Trophoblast cell (in vitro differentiated cells and primary cell): ENCODE measurements around the gene IL24.

ENCODE experiments used
- DNase-seq, 2 donors: peaks; one replicate each; pipeline ENCODE4 v3.0.0-alpha.2; 2016
- H2AFZ ChIP-seq: 2 replicates; pipeline ENCODE4 v1.6.1; 2013; ENCODE audit warnings: low read length, moderate library complexity, mild to moderate bottlenecking; ENCODE audit not compliant: insufficient read depth, poor library complexity
- H2AK5ac ChIP-seq: 2 replicates; pipeline ENCODE4 v1.6.1; 2013; ENCODE audit warnings: mild to moderate bottlenecking, low read length
- H2BK120ac ChIP-seq: 2 replicates; pipeline ENCODE4 v1.6.1; 2013; ENCODE audit warnings: low read length, mild to moderate bottlenecking, moderate library complexity; ENCODE audit not compliant: insufficient read depth, poor library complexity
- H2BK12ac ChIP-seq: 2 replicates; pipeline ENCODE4 v1.6.1; 2013; ENCODE audit warnings: mild to moderate bottlenecking, low read length, moderate library complexity
- H2BK5ac ChIP-seq: 2 replicates; pipeline ENCODE4 v1.6.1; 2013; ENCODE audit warnings: low read length, low read depth, moderate library complexity, mild to moderate bottlenecking; ENCODE audit not compliant: poor library complexity
- H3K14ac ChIP-seq: 2 replicates; pipeline ENCODE4 v1.6.1; 2013; ENCODE audit warnings: mild to moderate bottlenecking, low read length
- H3K18ac ChIP-seq: 2 replicates; pipeline ENCODE4 v1.6.1; 2013; ENCODE audit warnings: mild to moderate bottlenecking, low read length
- H3K23ac ChIP-seq: 2 replicates; pipeline ENCODE4 v1.6.1; 2013; ENCODE audit warnings: low read length
- H3K27ac ChIP-seq: 2 replicates; pipeline ENCODE4 v1.5.1; 2013; ENCODE audit warnings: low read depth, mild to moderate bottlenecking, inconsistent platforms, low read length, moderate library complexity
- H3K27me3 ChIP-seq: 2 replicates; pipeline ENCODE4 v1.6.1; 2013; ENCODE audit warnings: inconsistent platforms, mild to moderate bottlenecking, low read length, moderate library complexity; ENCODE audit not compliant: insufficient read depth
- H3K36me3 ChIP-seq, 2 experiments: 1 replicate in 1 of 2; 2 replicates in 1 of 2; pipeline ENCODE4 v1.6.1; 2013; ENCODE audit warnings: low read length in 2 of 2, mild to moderate bottlenecking in 2 of 2, moderate library complexity in 1 of 2; ENCODE audit not compliant: insufficient read depth in 2 of 2, control insufficient read depth in 1 of 2
- H3K4ac ChIP-seq: 2 replicates; pipeline ENCODE4 v1.6.1; 2013; ENCODE audit warnings: low read depth, mild to moderate bottlenecking, low read length, moderate library complexity
- H3K4me1 ChIP-seq, 2 experiments: 1 replicate in 1 of 2; 2 replicates in 1 of 2; pipeline ENCODE4 v1.6.1; 2013; ENCODE audit warnings: low read length in 2 of 2, mild to moderate bottlenecking in 2 of 2, moderate library complexity in 1 of 2; ENCODE audit not compliant: insufficient read depth in 2 of 2, control insufficient read depth in 1 of 2
- H3K4me2 ChIP-seq: 2 replicates; pipeline ENCODE4 v1.6.1; 2013; ENCODE audit warnings: inconsistent platforms, mild to moderate bottlenecking, low read length, moderate library complexity
- H3K4me3 ChIP-seq: 2 replicates; pipeline ENCODE4 v1.5.1; 2013; ENCODE audit warnings: mild to moderate bottlenecking, low read depth, low read length, inconsistent platforms
- H3K79me1 ChIP-seq: one replicate; pipeline ENCODE4 v1.6.1; 2013; ENCODE audit warnings: low read length
- H3K79me2 ChIP-seq: 2 replicates; pipeline ENCODE4 v1.6.1; 2013; ENCODE audit warnings: low read length, mild to moderate bottlenecking; ENCODE audit not compliant: control insufficient read depth, insufficient read depth, poor library complexity
- H3K9ac ChIP-seq: 2 replicates; pipeline ENCODE4 v1.6.1; 2013; ENCODE audit warnings: mild to moderate bottlenecking, low read length
- H3K9me3 ChIP-seq: 2 replicates; pipeline ENCODE4 v1.6.1; 2013; ENCODE audit warnings: low read depth, mild to moderate bottlenecking, control low read depth, inconsistent platforms, low read length; ENCODE audit not compliant: insufficient read depth
- H4K12ac ChIP-seq: 2 replicates; pipeline ENCODE4 v1.6.1; 2013; ENCODE audit warnings: low read depth, mild to moderate bottlenecking, low read length, moderate library complexity
- H4K8ac ChIP-seq: 2 replicates; pipeline ENCODE4 v1.6.1; 2013; ENCODE audit warnings: low read depth, mild to moderate bottlenecking, low read length, moderate library complexity
- H4K91ac ChIP-seq: one replicate; pipeline ENCODE4 v1.6.1; 2013; ENCODE audit warnings: low read depth, mild to moderate bottlenecking, low read length, moderate library complexity
- WGBS: extraction: QIAGEN DNeasy Blood & Tissue Kit; methylation state at CpG from one replicate; pipeline ENCODE4 v1.1.7; 2013; ENCODE audit warnings: missing lambda C conversion rate; ENCODE audit not compliant: insufficient read length, insufficient coverage; ENCODE audit errors: extremely low coverage; 5-methylcytosine and 5-hydroxymethylcytosine counted together

The IL24 gene

DNA sequence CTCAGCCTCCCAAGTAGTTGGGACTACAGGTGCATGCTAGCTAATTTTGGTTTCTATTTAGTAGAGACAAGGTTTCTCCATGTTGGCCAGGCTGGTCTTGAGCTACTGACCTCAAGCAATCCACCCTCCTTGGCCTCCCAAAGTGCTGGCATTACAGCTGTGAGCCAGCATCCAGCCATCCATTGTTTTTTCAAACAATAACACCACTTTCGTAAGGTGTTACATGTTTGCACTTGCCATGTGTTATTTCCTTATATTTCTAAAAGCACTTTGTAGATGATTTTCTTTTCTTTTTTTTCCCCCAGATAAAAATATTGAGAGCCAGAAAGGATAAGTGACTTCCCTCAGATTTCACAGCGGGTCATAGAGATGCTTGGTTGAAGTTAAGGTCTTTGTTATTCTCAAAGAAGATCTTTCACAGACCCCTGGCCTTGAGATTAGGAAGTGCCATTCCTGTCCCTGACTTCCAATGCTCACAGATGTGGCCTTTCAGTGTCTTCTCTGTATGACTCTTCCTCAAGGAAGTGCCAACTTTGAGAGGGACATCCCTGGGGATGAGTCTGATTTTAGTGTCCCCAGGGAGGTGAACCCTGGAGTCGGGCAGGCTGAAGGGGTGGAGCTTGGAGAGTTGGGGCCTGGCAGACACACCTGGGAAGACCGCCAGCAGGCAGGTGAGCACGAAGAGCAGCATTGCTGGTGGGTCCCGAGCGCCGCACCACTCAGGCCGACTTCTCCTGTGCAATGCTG is 42.8 kb downstream of the IL24 start:
- Histone ChIP-seq H2AFZ (no peak overlapping the region), H4K91ac (no peak overlapping the region), H3K27ac (no peak overlapping the region), H3K23ac (no peak overlapping the region), H3K36me3 (no peaks in the 10 kb centered on the region), H3K79me1 (no peaks in the 10 kb centered on the region), H3K18ac (no peak overlapping the region), H3K9ac (no peak overlapping the region), H3K4me2 (no peak overlapping the region), H4K12ac (no peak overlapping the region), H4K8ac (no peak overlapping the region), H2BK120ac (no peak overlapping the region), H3K4ac (no peak overlapping the region), H2BK12ac (no peak overlapping the region), H2AK5ac (no peak overlapping the region), H3K9me3 (peaks cover 1% of the 10 kb centered on the region), H3K79me2 (no peaks in the 10 kb centered on the region), H3K4me1 (no peaks in the 10 kb centered on the region), H3K14ac (no peak overlapping the region), H3K27me3 (no peaks in the 10 kb centered on the region), H3K4me3 (no peak overlapping the region), H2BK5ac (no peak overlapping the region)
- no CpG with 5 or more reads among the region's 9 CpGs for WGBS
- DNase-seq, result no peak

GRCh38 chr1:206940588-206940936 is 43.3 kb downstream of the IL24 start:
- no peak overlapping the region for H3K4me2 ChIP-seq
- H3K14ac ChIP-seq, result no peak overlapping the region
- H4K8ac ChIP-seq, result no peak overlapping the region
- H3K9me3 ChIP-seq, result peaks cover 1% of the 10 kb centered on the region
- no peak overlapping the region for H4K91ac ChIP-seq
- H3K4me3 ChIP-seq, result no peak overlapping the region
- no peak overlapping the region for H3K23ac ChIP-seq
- WGBS, result no CpG with 5 or more reads among the region's 3 CpGs
- no peak for DNase-seq
- no peak overlapping the region for H3K27ac ChIP-seq
- no peak overlapping the region for H2BK12ac ChIP-seq
- no peak overlapping the region for H2AFZ ChIP-seq
- H3K36me3 ChIP-seq, result no peaks in the 10 kb centered on the region
- no peak overlapping the region for H3K18ac ChIP-seq
- H4K12ac ChIP-seq, result no peak overlapping the region
- H3K9ac ChIP-seq, result no peak overlapping the region
- H3K79me1 ChIP-seq, result no peaks in the 10 kb centered on the region
- H2AK5ac ChIP-seq, result no peak overlapping the region
- H3K79me2 ChIP-seq, result no peaks in the 10 kb centered on the region
- H2BK120ac ChIP-seq, result no peak overlapping the region
- no peak overlapping the region for H3K4ac ChIP-seq
- H2BK5ac ChIP-seq, result no peak overlapping the region
- no peaks in the 10 kb centered on the region for H3K27me3 ChIP-seq
- H3K4me1 ChIP-seq, result no peaks in the 10 kb centered on the region

DNA sequence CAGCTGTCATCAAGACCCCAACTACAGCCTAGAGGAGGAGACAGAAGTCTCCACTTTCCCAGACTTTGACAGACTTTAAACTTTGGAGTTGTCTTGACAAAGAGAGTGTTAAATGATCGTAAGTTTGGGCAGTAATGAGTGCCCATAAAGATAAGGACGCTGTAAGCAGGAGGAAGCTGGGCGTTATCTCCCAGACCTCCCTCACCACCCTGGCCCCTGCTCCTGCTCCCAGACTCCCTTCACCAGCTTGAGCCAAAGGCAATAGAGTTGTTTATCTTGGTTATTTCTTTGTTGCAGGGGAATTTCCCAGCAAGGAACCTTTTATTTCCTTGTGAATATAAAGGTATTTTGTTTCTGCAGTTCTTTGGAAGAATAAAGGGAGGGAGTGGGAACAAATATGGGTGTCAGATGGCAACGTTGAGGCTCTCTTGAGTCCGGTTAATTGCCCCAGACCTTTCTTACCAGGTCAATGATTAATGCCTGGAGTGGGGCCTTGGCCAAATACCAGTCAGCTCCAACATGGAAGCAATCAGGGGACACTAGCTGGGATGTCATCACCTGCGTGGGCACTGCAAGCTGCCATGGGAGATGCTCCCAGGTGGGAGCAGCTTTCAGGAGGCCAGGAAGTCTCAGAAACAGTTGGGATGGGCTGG is 44.6 kb downstream of the IL24 start:
- H3K27ac ChIP-seq, result no peak overlapping the region
- no peak overlapping the region for H3K14ac ChIP-seq
- H2AK5ac ChIP-seq, result no peak overlapping the region
- no peak overlapping the region for H2BK120ac ChIP-seq
- no peak overlapping the region for H4K12ac ChIP-seq
- H3K36me3 ChIP-seq, result no peaks in the 10 kb centered on the region
- H3K4me3 ChIP-seq, result no peak overlapping the region
- no peak for DNase-seq
- no peak overlapping the region for H3K9ac ChIP-seq
- H3K9me3 ChIP-seq, result peaks cover 1% of the 10 kb centered on the region
- no peaks in the 10 kb centered on the region for H3K79me2 ChIP-seq
- H2BK5ac ChIP-seq, result no peak overlapping the region
- no peak overlapping the region for H4K91ac ChIP-seq
- H3K4me2 ChIP-seq, result no peak overlapping the region
- no peak overlapping the region for H3K18ac ChIP-seq
- H3K27me3 ChIP-seq, result no peaks in the 10 kb centered on the region
- H2AFZ ChIP-seq, result no peak overlapping the region
- H3K4ac ChIP-seq, result no peak overlapping the region
- no peak overlapping the region for H3K23ac ChIP-seq
- no CpG with 5 or more reads among the region's 6 CpGs for WGBS
- no peak overlapping the region for H4K8ac ChIP-seq
- no peak overlapping the region for H2BK12ac ChIP-seq
- H3K4me1 ChIP-seq, result no peaks in the 10 kb centered on the region
- H3K79me1 ChIP-seq, result no peaks in the 10 kb centered on the region

DNA sequence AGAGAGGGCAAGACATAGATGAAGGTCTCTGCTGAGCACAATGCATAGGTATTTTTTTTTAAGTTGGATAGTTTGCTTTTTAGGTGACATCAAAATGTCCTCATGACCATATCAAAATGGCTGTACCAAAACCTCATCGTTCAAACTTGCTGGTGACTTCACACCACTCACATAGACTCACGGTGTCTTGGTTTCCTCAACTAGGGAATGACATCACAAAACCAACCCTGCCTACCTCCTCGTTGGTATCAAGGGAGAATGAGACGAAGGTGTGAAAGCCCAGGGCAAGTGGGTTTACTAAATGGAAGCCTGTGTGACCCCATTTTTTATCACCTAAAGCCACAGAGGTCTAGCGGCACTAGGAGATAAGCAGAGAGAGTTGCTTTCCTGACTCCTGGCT is 47.5 kb downstream of the IL24 start:
- DNase-seq, result no peak
- no CpG with 5 or more reads among the region's 5 CpGs for WGBS
- Histone ChIP-seq H3K36me3 (no peaks in the 10 kb centered on the region), H3K27me3 (no peaks in the 10 kb centered on the region), H2BK5ac (no peak overlapping the region), H4K8ac (no peak overlapping the region), H3K9me3 (peaks cover 1% of the 10 kb centered on the region), H3K4me1 (no peaks in the 10 kb centered on the region), H2BK120ac (no peak overlapping the region), H3K4me2 (no peak overlapping the region), H3K4me3 (no peak overlapping the region), H2AK5ac (no peak overlapping the region), H2BK12ac (no peak overlapping the region), H3K79me1 (no peaks in the 10 kb centered on the region), H3K79me2 (no peaks in the 10 kb centered on the region), H2AFZ (no peak overlapping the region), H3K14ac (no peak overlapping the region), H3K4ac (no peak overlapping the region), H3K9ac (no peak overlapping the region), H4K12ac (no peak overlapping the region), H3K27ac (no peak overlapping the region), H4K91ac (no peak overlapping the region), H3K18ac (no peak overlapping the region), H3K23ac (no peak overlapping the region)
